ENCODE measurements around the gene TRABD2B.

TRABD2B gene

GRCh38 chr1:47766832-47767740, 230.1 kb downstream of the TRABD2B start:
- DNase-seq = no peak

GRCh38 chr1:47765742-47766485, 231.3 kb downstream of the TRABD2B start:
- no peak for DNase-seq

- no peak for DNase-seq
Observed at GRCh38 chr1:47765236-47765635, 231.9 kb downstream of the TRABD2B start.

GRCh38 chr1:47764461-47765046, 232.6 kb downstream of the TRABD2B start:
- no peak for DNase-seq

- no peak for DNase-seq
Observed at GRCh38 chr1:47763591-47764171, 233.5 kb downstream of the TRABD2B start.

- no peak for DNase-seq
Observed at GRCh38 chr1:47761974-47762373, 235.2 kb downstream of the TRABD2B start.

- DNase-seq = no peak
Observed at GRCh38 chr1:47761201-47761930, 235.8 kb downstream of the TRABD2B start.

- DNase-seq = no peak
Observed at GRCh38 chr1:47759936-47760629, 237.1 kb downstream of the TRABD2B start.

GRCh38 chr1:47759251-47759935, 237.8 kb downstream of the TRABD2B start:
- no peak for DNase-seq

- no peak for DNase-seq
Observed at GRCh38 chr1:47758341-47759250, 238.6 kb downstream of the TRABD2B start.

GRCh38 chr1:47757226-47757975, 239.8 kb downstream of the TRABD2B start:
- no peak for DNase-seq

GRCh38 chr1:47756411-47756810, 240.8 kb downstream of the TRABD2B start:
- DNase-seq = no peak

- DNase-seq = no peak
Observed at GRCh38 chr1:47756006-47756405, 241.2 kb downstream of the TRABD2B start.

- no peak for DNase-seq
Observed at GRCh38 chr1:47755101-47755990, 241.8 kb downstream of the TRABD2B start.

GRCh38 chr1:47754221-47754620, 243.0 kb downstream of the TRABD2B start:
- no peak for DNase-seq

GRCh38 chr1:47753808-47754207, 243.4 kb downstream of the TRABD2B start:
- no peak for DNase-seq

GRCh38 chr1:47752559-47752958, 244.6 kb downstream of the TRABD2B start:
- no peak for DNase-seq

GRCh38 chr1:47751996-47752451, 245.2 kb downstream of the TRABD2B start:
- no peak for DNase-seq
